ENCODE data around the gene MAGEB6. TPM values are rescaled to one million over a fixed set of nuclear protein-coding genes. Genes with fewer than 3 reads are reported as not detected.

The MAGEB6 gene, protein sequence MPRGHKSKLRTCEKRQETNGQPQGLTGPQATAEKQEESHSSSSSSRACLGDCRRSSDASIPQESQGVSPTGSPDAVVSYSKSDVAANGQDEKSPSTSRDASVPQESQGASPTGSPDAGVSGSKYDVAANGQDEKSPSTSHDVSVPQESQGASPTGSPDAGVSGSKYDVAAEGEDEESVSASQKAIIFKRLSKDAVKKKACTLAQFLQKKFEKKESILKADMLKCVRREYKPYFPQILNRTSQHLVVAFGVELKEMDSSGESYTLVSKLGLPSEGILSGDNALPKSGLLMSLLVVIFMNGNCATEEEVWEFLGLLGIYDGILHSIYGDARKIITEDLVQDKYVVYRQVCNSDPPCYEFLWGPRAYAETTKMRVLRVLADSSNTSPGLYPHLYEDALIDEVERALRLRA
- total RNA-seq (not detected), polyA plus RNA-seq (not detected)
- long read RNA-seq, donor 1, result 0 reads
- long read RNA-seq, donor 2, result 0 reads
- long read RNA-seq, donor 3, result 0 reads
- long read RNA-seq, donor 4, result 0 reads
- long read RNA-seq, donor 5, result 0 reads

DNA sequence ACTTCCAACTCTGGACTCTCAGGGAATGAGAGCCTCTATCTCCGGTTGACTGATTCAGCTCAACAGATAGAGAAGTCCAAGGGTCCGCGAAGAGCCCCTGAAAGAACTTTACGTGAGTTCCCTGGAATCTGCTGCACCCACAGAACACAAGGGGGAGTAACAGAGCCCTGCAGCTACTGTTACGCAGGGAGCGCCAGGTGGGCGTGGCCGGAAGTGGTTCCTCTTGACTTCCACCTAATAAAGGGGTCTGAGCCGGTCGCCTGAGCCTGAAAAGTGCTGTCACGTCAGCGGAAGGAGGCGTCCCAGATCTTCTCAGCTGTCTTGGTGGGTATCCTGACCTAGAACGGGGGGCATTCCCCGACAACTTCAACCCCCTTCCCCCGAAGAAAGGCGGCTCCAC, at the start of gene MAGEB6:
Gene MAGEB6 (plus strand): TSS at position 237 of the 400 bp plus-strand sequence. CDS start 1,407 bp downstream, outside the sequence.
- no peaks in the 10 kb centered on the region for H3K4me1 ChIP-seq (ENCODE audit: control insufficient read depth in 5 of 5, insufficient read depth in 5 of 5, low read length in 5 of 5)
- H3K9me3 ChIP-seq (ENCODE audit: control insufficient read depth in 4 of 4, insufficient read depth in 3 of 4, low read length in 3 of 4), result peaks cover 0 to 2% (median 0%) of the 10 kb centered on the region in 4 donors
- ATAC-seq (ENCODE audit: insufficient read depth, low FRiP score) (no peak), DNase-seq (no peak)
- no peak within 1 kb of the TSS for H3K27ac ChIP-seq (ENCODE audit: low read depth in 1 of 2, low read length in 1 of 2)
- no peaks in the 10 kb centered on the region for H3K36me3 ChIP-seq (ENCODE audit: control insufficient read depth in 4 of 4, insufficient read depth in 4 of 4, low read length in 4 of 4)
- 79 to 84% methylated on average over 17 of the region's 17 CpGs for WGBS, 2 donors
- no peak within 1 kb of the TSS for H3K4me3 ChIP-seq
- no peaks in the 10 kb centered on the region for H3K27me3 ChIP-seq (ENCODE audit: control insufficient read depth in 3 of 3, insufficient read depth in 3 of 3, low read length in 2 of 3)
- no peak within 1 kb of the TSS for H3K9ac ChIP-seq (ENCODE audit: insufficient read depth in 1 of 2, low read length in 2 of 2)
- TF ChIP-seq, protein P1, sequence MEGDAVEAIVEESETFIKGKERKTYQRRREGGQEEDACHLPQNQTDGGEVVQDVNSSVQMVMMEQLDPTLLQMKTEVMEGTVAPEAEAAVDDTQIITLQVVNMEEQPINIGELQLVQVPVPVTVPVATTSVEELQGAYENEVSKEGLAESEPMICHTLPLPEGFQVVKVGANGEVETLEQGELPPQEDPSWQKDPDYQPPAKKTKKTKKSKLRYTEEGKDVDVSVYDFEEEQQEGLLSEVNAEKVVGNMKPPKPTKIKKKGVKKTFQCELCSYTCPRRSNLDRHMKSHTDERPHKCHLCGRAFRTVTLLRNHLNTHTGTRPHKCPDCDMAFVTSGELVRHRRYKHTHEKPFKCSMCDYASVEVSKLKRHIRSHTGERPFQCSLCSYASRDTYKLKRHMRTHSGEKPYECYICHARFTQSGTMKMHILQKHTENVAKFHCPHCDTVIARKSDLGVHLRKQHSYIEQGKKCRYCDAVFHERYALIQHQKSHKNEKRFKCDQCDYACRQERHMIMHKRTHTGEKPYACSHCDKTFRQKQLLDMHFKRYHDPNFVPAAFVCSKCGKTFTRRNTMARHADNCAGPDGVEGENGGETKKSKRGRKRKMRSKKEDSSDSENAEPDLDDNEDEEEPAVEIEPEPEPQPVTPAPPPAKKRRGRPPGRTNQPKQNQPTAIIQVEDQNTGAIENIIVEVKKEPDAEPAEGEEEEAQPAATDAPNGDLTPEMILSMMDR (IDR thresholded peaks at IDR 0.05; ENCODE audit: control extremely low read depth, extremely low read depth), result no peak

DNA sequence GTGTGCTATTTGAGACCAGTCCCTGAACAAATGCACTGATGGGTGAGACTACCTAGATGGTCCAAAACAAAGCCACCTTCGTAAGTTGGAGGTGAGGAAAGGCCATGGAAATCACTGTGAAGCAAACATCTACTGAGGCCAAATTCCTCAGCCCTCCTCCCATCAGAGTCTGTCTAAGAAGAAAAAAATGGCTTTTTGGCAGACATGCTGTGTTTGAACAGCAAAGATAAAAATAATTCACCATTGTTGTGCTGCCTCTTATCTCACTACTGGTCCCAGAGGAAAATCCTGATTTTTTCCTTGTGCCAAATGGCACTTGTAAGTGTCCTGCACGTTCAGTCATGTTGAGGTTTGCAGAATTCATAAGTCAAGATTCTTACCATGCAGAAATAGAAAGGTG, 46.2 kb upstream of the MAGEB6 start:
- 34 to 50% methylated on average over 2 of the region's 2 CpGs for WGBS, 2 donors
- no peak for ATAC-seq (ENCODE audit: insufficient read depth, low FRiP score)
- no peak overlapping the region for H3K9ac ChIP-seq (ENCODE audit: insufficient read depth in 1 of 2, low read length in 2 of 2)
- H3K4me3 ChIP-seq, result no peak overlapping the region
- no peaks in the 10 kb centered on the region for H3K36me3 ChIP-seq (ENCODE audit: control insufficient read depth in 4 of 4, insufficient read depth in 4 of 4, low read length in 4 of 4)
- H3K27ac ChIP-seq (ENCODE audit: low read depth in 1 of 2, low read length in 1 of 2), result no peak overlapping the region
- no peaks in the 10 kb centered on the region for H3K4me1 ChIP-seq (ENCODE audit: control insufficient read depth in 5 of 5, insufficient read depth in 5 of 5, low read length in 5 of 5)
- H3K9me3 ChIP-seq (ENCODE audit: control insufficient read depth in 4 of 4, insufficient read depth in 3 of 4, low read length in 3 of 4), result no peaks in the 10 kb centered on the region
- DNase-seq, result no peak
- no peaks in the 10 kb centered on the region for H3K27me3 ChIP-seq (ENCODE audit: control insufficient read depth in 3 of 3, insufficient read depth in 3 of 3, low read length in 2 of 3)
- TF ChIP-seq, protein P1 (IDR thresholded peaks at IDR 0.05; ENCODE audit: control extremely low read depth, extremely low read depth), result no peak

DNA sequence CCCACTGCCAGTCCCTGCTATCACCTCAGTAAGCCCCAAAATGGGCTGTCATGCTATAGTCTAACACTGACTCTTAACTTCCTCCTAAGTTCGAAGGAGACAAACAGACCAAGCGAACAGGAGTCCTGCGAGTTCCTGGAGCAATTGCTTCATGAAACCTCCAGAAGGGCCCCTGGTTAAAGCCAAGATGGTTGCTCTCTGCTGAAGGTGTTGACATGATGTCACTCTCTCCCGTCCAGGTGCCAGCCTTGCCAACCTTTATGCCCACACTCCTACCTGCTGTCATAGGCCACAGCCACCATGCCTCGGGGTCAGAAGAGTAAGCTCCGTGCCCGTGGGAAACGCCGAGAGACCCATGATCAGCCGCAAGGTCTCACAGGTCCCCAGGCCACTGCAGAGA, 31.9 kb upstream of the MAGEB6 start, which contains the start of gene MAGEB6B:
Gene MAGEB6B (plus strand): TSS at position 301 of the 400 bp plus-strand sequence. CDS start 0 bp downstream, at position 301.
- Histone ChIP-seq H3K9ac (ENCODE audit: insufficient read depth in 1 of 2, low read length in 2 of 2) (no peak within 1 kb of the TSS), H3K4me1 (ENCODE audit: control insufficient read depth in 5 of 5, insufficient read depth in 5 of 5, low read length in 5 of 5) (no peaks in the 10 kb centered on the region), H3K9me3 (ENCODE audit: control insufficient read depth in 4 of 4, insufficient read depth in 3 of 4, low read length in 3 of 4) (peaks cover 0 to 9% (median under 1%) of the 10 kb centered on the region in 4 donors), H3K27ac (ENCODE audit: low read depth in 1 of 2, low read length in 1 of 2) (no peak within 1 kb of the TSS), H3K27me3 (ENCODE audit: control insufficient read depth in 3 of 3, insufficient read depth in 3 of 3, low read length in 2 of 3) (no peaks in the 10 kb centered on the region), H3K36me3 (ENCODE audit: control insufficient read depth in 4 of 4, insufficient read depth in 4 of 4, low read length in 4 of 4) (no peaks in the 10 kb centered on the region), H3K4me3 (no peak within 1 kb of the TSS)
- TF ChIP-seq, protein P1 (IDR thresholded peaks at IDR 0.05; ENCODE audit: control extremely low read depth, extremely low read depth), result no peak
- ATAC-seq (ENCODE audit: insufficient read depth, low FRiP score) (no peak), DNase-seq (no peak)
- 89 to 93% methylated on average over 10 of the region's 10 CpGs for WGBS, 2 donors
